B cell (primary cell): ENCODE measurements around the gene POLR3GL. TPM values are rescaled to one million over a fixed set of nuclear protein-coding genes. Genes with fewer than 3 reads are reported as not detected.
A peak's percentile ranks its signal among the peaks of the same experiment; 100 is the strongest.

Source experiments
- ATAC-seq: fragments of 200-7000 bp; cut with Tn5 transposase; one replicate; pipeline ENCODE4 v1.10.0; 2021; ENCODE audit warnings: low read depth, mild to moderate bottlenecking, moderate number of reproducible peaks, moderate library complexity
- CTCF ChIA-PET: fragments of 350-600 bp; sonication (Branson Sonifier 250); formaldehyde crosslinking; loops from one replicate; lab custom pipeline; 2021; ENCODE audit warnings: antibody characterized with exemption, inconsistent platforms; lab: Charles Lee
- POLR2A ChIA-PET: fragments of 350-600 bp; sonication (Branson Sonifier 250); formaldehyde crosslinking; loops from one replicate; lab custom pipeline; 2021; ENCODE audit warnings: antibody characterized with exemption; lab: Charles Lee
- DNase-seq: peaks from one replicate; pipeline ENCODE4 v3.0.0; 2013
- H2AFZ ChIP-seq: 2 replicates; pipeline ENCODE4 v1.6.1; 2012; ENCODE audit warnings: mild to moderate bottlenecking, low read depth, low read length; ENCODE audit not compliant: insufficient read depth, poor library complexity, severe bottlenecking
- H3K27ac ChIP-seq, 2 donors: 1 replicate in 1 of 2; 2 replicates in 1 of 2; pipeline ENCODE4 v1.5.1; 2012 to 2013; ENCODE audit warnings: low read length in 2 of 2, mild to moderate bottlenecking in 2 of 2, moderate library complexity in 1 of 2
- H3K27me3 ChIP-seq, 4 experiments: fragments of 200-600 bp in 1 of 4; sonication (generic) in 1 of 4; replicated peaks in 1 of 4; 1 replicate in 2 of 4; 2 replicates in 2 of 4; pipeline versions ENCODE4 v1.6.1 to v1.7.0; 2013 to 2016; ENCODE audit warnings: low read length in 3 of 4, mild to moderate bottlenecking in 2 of 4, mixed read lengths in 1 of 4, moderate library complexity in 1 of 4; ENCODE audit not compliant: insufficient read depth in 4 of 4, control insufficient read depth in 3 of 4; ENCODE audit errors: control extremely low read depth in 1 of 4
- H3K36me3 ChIP-seq, 2 experiments: replicated peaks in 1 of 2; 1 replicate in 1 of 2; 2 replicates in 1 of 2; pipeline versions ENCODE4 v1.6.1 to v1.7.1; 2013; ENCODE audit warnings: low read length in 1 of 2; ENCODE audit not compliant: insufficient read depth in 2 of 2, control insufficient read depth in 1 of 2; ENCODE audit errors: control extremely low read depth in 1 of 2, extremely low read depth in 1 of 2
- H3K4me1 ChIP-seq, 2 donors: fragments of 200-600 bp in 1 of 2; sonication (generic) in 1 of 2; 1 replicate in 1 of 2; 2 replicates in 1 of 2; pipeline versions ENCODE4 v1.5.1 to v1.6.1; 2013 to 2017; ENCODE audit warnings: low read length in 2 of 2; ENCODE audit not compliant: control insufficient read depth in 2 of 2, insufficient read depth in 2 of 2
- H3K4me2 ChIP-seq: replicated peaks from 2 replicates; pipeline ENCODE3; 2012; ENCODE audit warnings: mild to moderate bottlenecking, low read depth, low read length; ENCODE audit not compliant: poor library complexity, severe bottlenecking
- H3K4me3 ChIP-seq, 5 experiments: fragments of 200-600 bp in 1 of 5; sonication (generic) in 1 of 5; 1 replicate in 3 of 5; 2 replicates in 2 of 5; pipeline versions ENCODE4 v1.5.1 to v1.7.0; 2011 to 2016; ENCODE audit warnings: low read length in 4 of 5, mild to moderate bottlenecking in 4 of 5, low read depth in 2 of 5, control low read depth in 1 of 5, moderate library complexity in 1 of 5; ENCODE audit not compliant: insufficient read depth in 1 of 5; ENCODE audit errors: control extremely low read depth in 1 of 5, extremely low read depth in 1 of 5
- H3K79me2 ChIP-seq: fragments of 200-600 bp; sonication (generic); one replicate; pipeline ENCODE4 v1.6.0; 2016; ENCODE audit warnings: low read length; ENCODE audit not compliant: control insufficient read depth, insufficient read depth
- H3K9ac ChIP-seq: fragments of 200-600 bp; sonication (generic); 2 replicates; pipeline ENCODE4 v1.6.1; 2017; ENCODE audit warnings: mild to moderate bottlenecking, low read length, moderate library complexity
- H3K9me3 ChIP-seq, 3 donors: one replicate each; pipeline versions ENCODE4 v1.6.1 to v1.7.1; 2013; ENCODE audit warnings: low read length in 2 of 3; ENCODE audit not compliant: control insufficient read depth in 2 of 3, insufficient read depth in 1 of 3; ENCODE audit errors: control extremely low read depth in 1 of 3
- H4K20me1 ChIP-seq: 2 replicates; pipeline ENCODE4 v1.6.0; 2012; ENCODE audit warnings: mild to moderate bottlenecking, low read length; ENCODE audit not compliant: insufficient read depth, control insufficient read depth, poor library complexity, severe bottlenecking
- H3K27ac Mint-ChIP-seq: one replicate; pipeline ENCODE4 v1.8.0; 2021; ENCODE audit warnings: mixed read lengths
- H3K27me3 Mint-ChIP-seq: one replicate; pipeline ENCODE4 v1.8.0; 2021; ENCODE audit warnings: mixed read lengths
- H3K4me1 Mint-ChIP-seq: one replicate; pipeline ENCODE4 v1.8.0; 2021; ENCODE audit warnings: mixed read lengths
- H3K4me3 Mint-ChIP-seq: one replicate; pipeline ENCODE4 v1.8.0; 2021; ENCODE audit warnings: mixed read lengths
- H3K9me3 Mint-ChIP-seq: one replicate; pipeline ENCODE4 v1.8.0; 2022; ENCODE audit warnings: mixed read lengths; ENCODE audit not compliant: insufficient read depth
- EZH2 ChIP-seq: IDR thresholded peaks from 2 replicates; pipeline ENCODE4 v1.6.1; 2012; ENCODE audit warnings: borderline replicate concordance, low read depth, mild to moderate bottlenecking, moderate library complexity, low read length; ENCODE audit not compliant: insufficient read depth, poor library complexity, severe bottlenecking
- WGBS: methylation state at CpG from one replicate; pipeline ENCODE4 v1.1.5; 2013; ENCODE audit warnings: missing lambda C conversion rate; ENCODE audit not compliant: insufficient coverage; 5-methylcytosine and 5-hydroxymethylcytosine counted together
- intact Hi-C: fragments of 100-400 bp; cut with micrococcal nuclease; formaldehyde crosslinking; loops from one replicate; pipeline ENCODE4 v1.10.0; 2022
- polyA plus RNA-seq: library from polyadenylated mRNA; depleted of rRNA; stranded (reverse); fragments of >200 nt; gene quantifications from 2 replicates; pipeline ENCODE4 v1.2.3, GENCODE V29; 2012
- total RNA-seq, 2 donors: library from RNA; stranded (reverse); fragments of 120-200 nt in 1 of 2; gene quantifications; 1 replicate in 1 of 2; 2 replicates in 1 of 2; pipeline versions ENCODE4 v1.2.3 to v1.2.4, GENCODE V29; 2013 to 2022
- TF ChIP-seq, protein P1 (sequence below): fragments of 200-600 bp; IDR thresholded peaks from one replicate; pipeline ENCODE4 v1.8.0; 2022; ENCODE audit warnings: antibody characterized with exemption, mild to moderate bottlenecking

POLR3GL gene
- total and polyA plus RNA-seq, 2 donors (not counting 1 experiment from before 2014, with no cell fraction given), result 17.6 to 33.3 TPM

DNA sequence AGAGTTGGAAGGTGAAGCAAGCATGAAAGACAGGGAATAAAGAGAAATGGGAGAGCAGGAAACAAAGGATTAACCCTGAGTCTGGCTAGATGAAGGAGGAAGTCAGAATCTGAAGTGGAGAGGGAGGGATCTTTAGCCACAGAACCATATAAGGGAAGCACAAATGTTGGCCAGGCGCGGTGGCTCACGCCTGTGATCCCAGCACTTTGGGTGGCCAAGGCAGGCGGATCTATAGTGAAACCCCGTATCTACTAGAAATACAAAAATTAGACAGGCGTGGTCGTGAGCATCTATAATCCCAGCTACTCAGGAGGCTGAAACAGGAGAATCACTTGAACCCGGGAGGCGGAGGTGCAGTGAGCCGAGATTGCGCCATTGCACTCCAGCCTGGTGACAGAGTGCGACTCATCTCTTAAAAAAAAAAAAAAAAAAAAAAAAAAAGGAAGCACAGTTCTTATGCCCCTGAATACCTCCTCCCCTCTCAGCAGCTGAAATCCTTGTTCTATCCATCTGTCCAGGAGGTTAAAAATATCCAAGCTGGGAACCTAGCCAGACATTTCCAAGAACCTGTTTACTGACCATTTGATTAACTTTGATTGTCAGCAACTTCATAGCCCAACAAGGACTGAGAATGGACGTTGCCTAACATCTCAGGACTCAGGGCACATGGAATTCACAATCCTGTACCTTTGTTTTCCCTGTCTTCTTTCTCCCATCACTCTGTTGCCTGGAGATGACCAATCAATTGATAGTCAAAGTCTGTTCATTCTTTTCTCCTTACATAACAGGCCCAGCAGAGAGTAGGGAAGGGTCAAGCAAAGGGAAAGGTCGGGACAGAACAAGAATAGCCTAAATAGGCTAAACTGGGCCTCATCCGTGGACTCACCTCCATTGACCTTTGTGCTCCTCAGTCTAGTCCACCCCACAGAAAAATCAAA, 21.3 kb downstream of the POLR3GL start:
- H3K79me2 ChIP-seq, result peaks cover 40% of the 10 kb centered on the region
- no peak overlapping the region for H3K4me3 ChIP-seq
- H3K27ac ChIP-seq, result peak overlapping the region; percentile 41 to 43
- H3K9me3 ChIP-seq, result no peaks in the 10 kb centered on the region
- H3K4me1 ChIP-seq, result peaks cover 65 to 67% of the 10 kb centered on the region in 2 donors
- intact Hi-C loops, result no loop called here
- POLR2A ChIA-PET, result interaction anchor here (0.7 to 6.4 kb wide), 4 partner anchors 8 to 22 kb away, joined by 5 to 43 read pairs (median 5); partner anchors contain the start of gene TXNIP
- DNase-seq (no peak), ATAC-seq (peak; percentile 24)
- H4K20me1 ChIP-seq, result no peaks in the 10 kb centered on the region
- no peaks in the 10 kb centered on the region for H3K36me3 ChIP-seq
- no peaks in the 10 kb centered on the region for H3K27me3 ChIP-seq
- peak overlapping the region; percentile 49 for H3K4me3 Mint-ChIP-seq
- WGBS, result 69% methylated on average over 7 of the region's 15 CpGs
- CTCF ChIA-PET, result interaction anchor here (1.1 to 14.8 kb wide), 5 partner anchors 8 to 55 kb away, joined by 4 to 207 read pairs (median 4); partner anchors contain the start of gene TXNIP
- H3K27ac Mint-ChIP-seq, result peak overlapping the region; percentile 93
- no peaks in the 10 kb centered on the region for H3K27me3 Mint-ChIP-seq
- no peak overlapping the region for H2AFZ ChIP-seq
- TF ChIP-seq EZH2, result no peak
- no peak overlapping the region for H3K9ac ChIP-seq
- peaks cover 77% of the 10 kb centered on the region for H3K4me1 Mint-ChIP-seq
- H3K9me3 Mint-ChIP-seq, result no peaks in the 10 kb centered on the region
- peak overlapping the region; percentile 4 for H3K4me2 ChIP-seq

DNA sequence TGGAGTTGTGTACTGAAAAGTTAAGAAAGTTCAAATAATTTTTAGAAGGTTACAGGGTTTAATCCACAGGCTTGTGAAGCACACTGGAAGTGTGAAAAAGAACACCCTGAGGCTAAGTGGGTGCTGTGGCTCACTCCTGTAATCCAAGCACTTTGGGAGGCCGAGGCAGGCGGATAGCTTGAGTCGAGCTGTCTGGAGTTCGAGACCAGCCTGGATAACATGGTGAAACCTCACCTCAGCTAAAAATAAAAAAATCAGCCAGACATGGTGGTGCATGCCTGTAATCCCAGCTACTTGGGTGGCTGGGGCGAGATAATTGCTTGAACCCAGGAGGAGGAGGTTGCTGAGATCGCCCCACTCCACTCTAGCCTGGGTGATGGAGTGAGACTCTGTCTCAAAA, 22.1 kb downstream of the POLR3GL start:
- no peaks in the 10 kb centered on the region for H3K36me3 ChIP-seq
- peak overlapping the region in 1 of 2 donors; percentile 27 for H3K27ac ChIP-seq

More for the DNA sequence above, 22.1 kb downstream of the POLR3GL start:
- H4K20me1 ChIP-seq, result no peaks in the 10 kb centered on the region
- H2AFZ ChIP-seq, result no peak overlapping the region
- H3K4me3 ChIP-seq, result no peak overlapping the region
- TF ChIP-seq EZH2, result no peak
- TF ChIP-seq, protein P1, sequence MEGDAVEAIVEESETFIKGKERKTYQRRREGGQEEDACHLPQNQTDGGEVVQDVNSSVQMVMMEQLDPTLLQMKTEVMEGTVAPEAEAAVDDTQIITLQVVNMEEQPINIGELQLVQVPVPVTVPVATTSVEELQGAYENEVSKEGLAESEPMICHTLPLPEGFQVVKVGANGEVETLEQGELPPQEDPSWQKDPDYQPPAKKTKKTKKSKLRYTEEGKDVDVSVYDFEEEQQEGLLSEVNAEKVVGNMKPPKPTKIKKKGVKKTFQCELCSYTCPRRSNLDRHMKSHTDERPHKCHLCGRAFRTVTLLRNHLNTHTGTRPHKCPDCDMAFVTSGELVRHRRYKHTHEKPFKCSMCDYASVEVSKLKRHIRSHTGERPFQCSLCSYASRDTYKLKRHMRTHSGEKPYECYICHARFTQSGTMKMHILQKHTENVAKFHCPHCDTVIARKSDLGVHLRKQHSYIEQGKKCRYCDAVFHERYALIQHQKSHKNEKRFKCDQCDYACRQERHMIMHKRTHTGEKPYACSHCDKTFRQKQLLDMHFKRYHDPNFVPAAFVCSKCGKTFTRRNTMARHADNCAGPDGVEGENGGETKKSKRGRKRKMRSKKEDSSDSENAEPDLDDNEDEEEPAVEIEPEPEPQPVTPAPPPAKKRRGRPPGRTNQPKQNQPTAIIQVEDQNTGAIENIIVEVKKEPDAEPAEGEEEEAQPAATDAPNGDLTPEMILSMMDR, result no peak
- H3K27me3 ChIP-seq, result no peaks in the 10 kb centered on the region
- H3K27ac Mint-ChIP-seq, result peak overlapping the region; percentile 84
- peaks cover 80% of the 10 kb centered on the region for H3K4me1 Mint-ChIP-seq
- DNase-seq (no peak), ATAC-seq (no peak)
- H3K4me3 Mint-ChIP-seq, result no peak overlapping the region
- H3K9me3 ChIP-seq, result no peaks in the 10 kb centered on the region
- no peaks in the 10 kb centered on the region for H3K9me3 Mint-ChIP-seq
- intact Hi-C loops, result no loop called here
- no peak overlapping the region for H3K9ac ChIP-seq
- 90% methylated on average over 2 of the region's 6 CpGs for WGBS
- H3K4me1 ChIP-seq, result peaks cover 59 to 62% of the 10 kb centered on the region in 2 donors
- ChIA-PET POLR2A (interaction anchor here (0.7 to 6.4 kb wide), 3 partner anchors 10 to 21 kb away, joined by 5 to 43 read pairs (median 5); partner anchors contain the start of gene TXNIP), CTCF (interaction anchor here (1.1 to 14.8 kb wide), 3 partner anchors 12 to 55 kb away, joined by 4 to 135 read pairs (median 4); no protein-coding TSS in a partner anchor)
- H3K79me2 ChIP-seq, result peaks cover 36% of the 10 kb centered on the region
- H3K27me3 Mint-ChIP-seq, result no peaks in the 10 kb centered on the region
- H3K4me2 ChIP-seq, result no peak overlapping the region
